ENCODE results near the gene WWP2.
"Not testable (repeated sequence)": the region's sequence is repeated elsewhere in the genome, so short reads cannot be mapped to it uniquely, and the experiment has no call there.

The WWP2 gene

DNA sequence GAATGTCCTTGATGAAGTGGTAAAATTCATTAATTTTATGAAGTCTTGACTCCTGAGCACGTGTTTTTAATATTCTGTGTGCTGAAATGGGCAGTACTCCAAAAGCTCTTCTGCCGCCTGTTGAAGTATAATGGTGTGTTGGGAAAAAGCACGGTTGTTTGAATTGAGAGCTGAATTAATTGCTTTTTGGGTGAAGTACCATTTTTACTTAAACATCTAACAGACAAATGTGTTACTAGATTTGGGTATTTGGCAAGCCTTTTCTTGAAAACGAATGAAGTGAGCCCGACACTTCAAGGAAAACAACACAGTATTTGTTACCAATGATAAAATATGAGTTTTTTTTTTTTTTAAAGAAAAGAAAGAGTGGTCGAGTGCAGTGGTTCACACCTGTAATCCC, 22.5 kb downstream of the WWP2 start:
- intact Hi-C loops (cut with DNase I), result no loop called here
- DNase-seq, result no peak

DNA sequence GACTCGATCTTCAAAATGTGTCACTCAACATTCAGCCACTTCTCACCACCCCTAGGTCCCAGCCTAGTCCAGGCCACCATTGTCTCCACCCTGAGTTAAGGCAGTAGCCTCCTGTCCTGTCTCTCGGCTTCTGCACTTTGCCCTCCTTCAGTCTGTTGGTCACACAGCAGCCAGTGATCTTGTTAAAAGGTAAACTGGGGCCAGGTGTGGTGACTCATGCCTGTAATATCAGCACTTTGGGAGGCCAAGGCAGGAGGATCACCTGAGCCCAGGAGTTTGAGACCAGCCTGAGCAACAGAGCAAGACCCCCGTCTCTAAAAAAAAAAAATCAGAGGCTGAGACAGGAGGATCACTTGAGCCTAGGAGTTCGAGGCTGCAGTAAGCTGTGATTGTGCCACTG, 25.8 kb downstream of the WWP2 start:
- intact Hi-C loops (cut with DNase I), result no loop called here
- DNase-seq, result no peak

DNA sequence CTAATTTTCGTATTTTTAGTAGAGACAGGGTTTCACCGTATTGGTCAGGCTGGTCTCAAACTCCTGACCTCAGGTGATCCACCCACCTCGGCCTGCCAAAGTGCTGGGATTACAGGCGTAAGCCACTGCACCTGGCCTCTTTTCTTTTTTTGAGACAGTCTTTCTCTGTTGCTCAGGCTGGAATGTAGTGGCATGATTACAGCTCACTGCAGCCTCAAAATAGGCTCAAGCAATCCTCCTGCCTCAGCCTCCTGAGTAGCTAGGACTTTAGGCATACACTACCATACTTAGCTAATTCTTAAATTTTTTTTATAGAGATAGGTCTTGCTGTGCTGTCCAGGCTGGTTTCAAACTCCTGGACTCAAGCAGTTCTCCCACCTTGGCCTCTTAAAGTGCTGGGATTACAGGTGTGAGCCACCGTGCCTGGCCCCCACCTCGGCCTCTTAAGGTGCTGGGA, 29.3 kb downstream of the WWP2 start:
- intact Hi-C loops (cut with DNase I), result not testable (repeated sequence)

DNA sequence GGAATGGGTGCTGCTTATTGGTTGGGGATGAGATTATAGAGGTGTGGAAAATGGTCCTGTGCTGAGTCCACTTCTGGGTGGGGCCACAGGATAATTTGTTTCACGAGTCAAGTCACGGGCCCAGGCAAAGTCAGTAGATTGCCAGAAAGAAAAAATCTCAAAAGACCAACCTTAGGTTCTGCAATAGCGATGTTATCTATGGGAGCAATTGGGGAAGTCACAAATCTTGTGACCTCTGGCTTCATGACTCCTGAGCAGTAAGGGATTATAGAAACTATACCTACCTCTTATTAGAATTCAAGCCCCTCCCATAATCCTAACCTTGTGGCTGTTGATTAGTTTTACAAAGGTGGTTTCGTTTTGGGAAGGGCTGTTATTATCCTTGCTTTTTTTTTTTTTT, 31.4 kb downstream of the WWP2 start:
- intact Hi-C loops (cut with DNase I), result no loop called here
- no peak for DNase-seq

More for the DNA sequence above, 29.3 kb downstream of the WWP2 start:
- not testable (repeated sequence) for DNase-seq

DNA sequence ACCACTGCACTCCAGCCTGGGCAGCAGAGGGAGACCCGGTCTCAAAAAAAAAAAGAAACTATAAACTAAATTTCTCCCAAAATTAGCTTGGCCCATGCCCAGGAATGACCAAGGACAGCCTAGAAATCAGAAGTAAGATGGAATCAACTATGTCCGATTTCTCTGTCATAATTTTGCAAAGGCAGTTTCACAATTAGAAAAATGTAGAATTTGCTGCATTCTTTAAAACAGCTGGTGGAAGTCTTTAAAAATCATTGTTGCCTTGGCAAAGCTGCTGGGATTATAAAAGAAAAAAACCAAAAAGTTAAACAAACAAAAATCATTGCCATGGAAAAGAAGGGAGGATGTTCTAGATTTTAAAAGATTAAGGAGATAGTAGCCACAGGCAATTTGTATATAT, 32.4 kb downstream of the WWP2 start:
- intact Hi-C loops (cut with DNase I), result no loop called here

DNA sequence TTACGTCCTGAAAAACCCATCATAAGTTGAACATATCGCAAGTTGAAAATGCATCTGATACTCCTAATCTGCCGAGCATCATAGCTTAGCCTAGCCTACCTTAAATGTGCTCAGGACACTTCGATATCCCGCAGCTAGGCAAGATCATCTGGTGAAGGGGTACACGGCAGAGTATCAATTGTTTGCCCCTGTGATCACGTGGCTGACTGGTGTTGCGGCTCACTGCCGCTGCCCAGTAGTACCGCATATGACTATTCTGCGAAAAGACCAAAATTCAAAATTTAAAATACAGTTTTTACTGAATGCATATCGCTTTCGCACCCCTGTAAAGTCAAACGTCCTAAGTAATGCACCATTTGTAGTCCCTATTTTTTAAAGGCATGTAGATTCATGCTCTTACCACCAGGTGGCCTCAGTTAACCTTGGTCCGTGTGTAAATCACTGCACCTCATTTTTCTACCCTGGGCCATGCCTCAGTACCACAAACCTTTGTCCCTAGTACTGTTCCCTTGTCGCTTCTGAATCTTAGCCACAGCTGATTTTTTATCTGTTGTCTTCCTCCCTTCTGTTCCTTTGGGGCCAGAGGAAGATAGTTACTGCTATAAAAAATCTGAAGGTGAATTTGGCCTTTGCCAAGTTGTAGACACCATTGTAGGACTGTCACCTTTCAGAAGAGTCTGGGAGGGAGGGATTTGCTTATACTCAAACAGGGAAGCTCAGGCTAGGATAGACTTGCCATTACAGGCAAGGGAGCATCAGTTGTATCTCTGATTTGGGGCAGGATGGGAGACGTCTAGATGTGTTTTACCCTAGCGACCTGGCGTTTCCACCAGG, 34.4 kb downstream of the WWP2 start:
- intact Hi-C loops (cut with DNase I), result loop anchor here (1.0 to 5.0 kb wide), 2 partner anchors 61 to 141 kb away; no protein-coding TSS in a partner anchor
- DNase-seq, result peak in 1 of 10 donors; percentile 48

More for the DNA sequence above, 32.4 kb downstream of the WWP2 start:
- DNase-seq, result no peak

DNA sequence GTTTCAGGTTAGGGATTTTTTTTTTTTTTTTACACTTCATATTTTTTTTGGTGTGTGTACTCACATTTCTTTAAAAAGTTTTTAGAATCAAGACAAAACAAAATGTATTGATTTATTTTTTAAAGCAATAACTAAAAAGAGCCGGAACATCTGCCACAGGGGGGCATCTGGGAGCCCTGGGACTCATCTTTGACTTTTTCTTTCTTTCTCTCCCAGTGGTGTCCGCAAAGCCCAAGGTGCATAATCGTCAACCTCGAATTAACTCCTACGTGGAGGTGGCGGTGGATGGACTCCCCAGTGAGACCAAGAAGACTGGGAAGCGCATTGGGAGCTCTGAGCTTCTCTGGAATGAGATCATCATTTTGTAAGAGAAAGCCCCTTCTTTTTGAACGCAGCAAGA, 36.3 kb downstream of the WWP2 start:
- peak in 6 of 10 donors; percentile 23 to 87 (median 52) for DNase-seq
- intact Hi-C loops (cut with DNase I), result loop anchor here (5.0 kb wide), 1 partner anchor 59 kb away; no protein-coding TSS in a partner anchor

DNA sequence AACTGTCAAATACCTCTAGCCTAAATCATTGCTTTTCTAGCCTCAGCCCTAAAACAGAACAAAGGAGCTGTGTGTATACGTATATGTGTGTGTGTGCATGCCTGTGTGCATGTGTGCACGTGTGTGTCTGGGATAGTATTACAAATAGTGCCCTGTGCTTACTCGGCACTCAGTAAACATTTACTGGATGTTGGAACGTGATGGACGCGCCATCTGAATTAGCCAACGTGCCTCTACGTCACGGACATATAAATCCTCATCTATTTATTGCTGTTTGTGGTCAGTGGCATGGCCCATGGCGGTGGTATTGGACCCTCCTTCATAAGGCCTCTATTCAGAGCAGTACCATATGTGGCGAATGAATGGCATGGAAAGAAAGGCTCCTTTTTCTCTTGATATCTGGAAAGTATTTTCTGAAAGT, 37.5 kb downstream of the WWP2 start:
- DNase-seq, result no peak
- intact Hi-C loops (cut with DNase I), result loop anchor here (5.0 kb wide), 1 partner anchor 58 kb away; no protein-coding TSS in a partner anchor

DNA sequence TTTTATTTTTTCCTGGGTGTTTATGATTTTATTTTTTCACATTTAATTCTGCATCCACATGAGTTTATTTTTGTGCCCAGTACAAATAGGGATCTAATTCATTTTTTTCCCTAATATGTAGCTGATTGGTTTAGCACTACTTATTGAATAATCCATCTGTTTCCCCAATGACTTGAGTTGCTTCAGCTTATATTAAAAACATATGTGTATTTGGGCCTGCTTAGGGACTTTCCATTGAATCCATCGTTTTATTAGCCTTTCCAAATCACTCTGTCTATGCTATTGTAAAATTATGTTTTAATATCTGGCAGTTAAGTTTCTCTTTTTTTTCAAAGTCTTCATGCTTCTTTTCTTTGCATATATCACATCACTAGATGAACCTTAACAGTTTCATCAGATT, 42.2 kb downstream of the WWP2 start:
- intact Hi-C loops (cut with DNase I), result no loop called here
- no peak for DNase-seq

DNA sequence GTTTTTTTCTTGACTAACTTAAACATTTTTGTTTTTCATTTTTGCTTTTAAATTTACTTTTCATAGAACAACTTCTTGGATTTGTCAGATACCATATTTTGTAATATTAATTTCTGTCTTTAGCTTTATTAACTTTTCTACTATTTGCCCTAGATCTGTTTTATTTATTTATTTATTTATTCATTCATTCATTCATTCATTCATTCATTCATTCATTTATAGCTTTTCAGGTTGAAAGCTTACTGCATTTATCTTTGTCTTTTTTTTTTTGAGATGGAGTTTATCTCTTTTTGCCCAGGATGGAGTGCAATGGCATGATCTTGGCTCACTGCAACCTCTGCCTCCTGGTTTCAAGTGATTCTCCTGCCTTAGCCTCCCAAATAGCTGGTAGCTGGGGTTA, 44.6 kb downstream of the WWP2 start:
- DNase-seq; intact Hi-C loops (cut with DNase I): not testable (repeated sequence)

DNA sequence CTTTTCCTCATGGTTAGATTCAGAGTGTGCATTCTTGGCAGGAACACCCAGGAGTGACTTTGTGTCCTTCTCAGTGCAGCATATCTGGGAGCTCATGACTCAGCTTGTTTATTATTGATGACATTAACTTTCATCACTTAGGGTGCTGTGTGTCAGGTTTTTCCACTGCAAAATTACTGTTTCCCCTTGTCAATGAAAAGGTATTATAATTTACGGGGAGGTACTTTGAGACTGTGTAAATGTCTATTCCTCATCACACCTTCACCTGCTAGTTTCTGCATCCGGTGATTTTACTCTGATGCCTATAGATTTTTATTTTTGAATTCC, 50.5 kb downstream of the WWP2 start:
- intact Hi-C loops (cut with DNase I), result no loop called here
- DNase-seq, result no peak

DNA sequence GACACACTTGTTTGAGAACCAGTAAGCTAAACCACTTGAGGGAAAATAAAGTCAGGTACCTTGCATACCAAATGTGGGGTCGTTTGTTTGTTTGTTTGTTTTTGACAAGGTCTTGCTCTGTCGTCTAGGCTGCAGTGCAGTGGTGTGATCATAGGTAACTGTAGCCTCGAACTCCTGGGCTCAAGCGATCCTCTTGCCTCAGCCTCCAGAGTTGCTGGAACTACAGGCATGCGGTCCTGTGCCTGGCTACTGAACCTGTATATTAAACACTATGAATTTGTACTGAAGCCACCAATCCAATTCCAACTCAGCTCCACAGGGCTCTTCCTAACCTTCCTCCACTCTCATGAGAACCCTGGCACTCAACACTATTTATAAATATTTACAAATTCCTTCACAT, 51.9 kb downstream of the WWP2 start:
- intact Hi-C loops (cut with DNase I), result no loop called here

DNA sequence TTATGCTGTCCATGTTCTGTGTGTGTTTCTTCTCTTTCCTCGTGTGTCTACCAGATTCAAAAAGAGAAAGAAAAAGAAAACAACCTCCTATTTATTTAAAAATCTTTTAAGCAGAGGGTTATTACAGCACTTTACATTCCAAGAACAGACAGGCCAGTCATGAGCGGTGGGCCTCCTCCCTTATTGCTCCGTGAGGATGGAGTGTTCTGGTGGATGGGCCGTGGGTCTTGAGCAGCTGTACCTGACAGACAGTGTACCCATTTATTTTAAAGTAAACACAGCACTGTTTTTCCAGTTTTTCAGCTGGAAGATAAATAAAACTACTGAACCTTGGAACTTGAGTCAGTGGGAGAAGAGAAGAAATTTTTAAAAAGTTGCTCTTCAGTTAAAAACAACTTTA, 52.4 kb downstream of the WWP2 start:
- intact Hi-C loops (cut with DNase I), result no loop called here
- DNase-seq, result no peak

More for the DNA sequence above, 51.9 kb downstream of the WWP2 start:
- DNase-seq, result no peak

DNA sequence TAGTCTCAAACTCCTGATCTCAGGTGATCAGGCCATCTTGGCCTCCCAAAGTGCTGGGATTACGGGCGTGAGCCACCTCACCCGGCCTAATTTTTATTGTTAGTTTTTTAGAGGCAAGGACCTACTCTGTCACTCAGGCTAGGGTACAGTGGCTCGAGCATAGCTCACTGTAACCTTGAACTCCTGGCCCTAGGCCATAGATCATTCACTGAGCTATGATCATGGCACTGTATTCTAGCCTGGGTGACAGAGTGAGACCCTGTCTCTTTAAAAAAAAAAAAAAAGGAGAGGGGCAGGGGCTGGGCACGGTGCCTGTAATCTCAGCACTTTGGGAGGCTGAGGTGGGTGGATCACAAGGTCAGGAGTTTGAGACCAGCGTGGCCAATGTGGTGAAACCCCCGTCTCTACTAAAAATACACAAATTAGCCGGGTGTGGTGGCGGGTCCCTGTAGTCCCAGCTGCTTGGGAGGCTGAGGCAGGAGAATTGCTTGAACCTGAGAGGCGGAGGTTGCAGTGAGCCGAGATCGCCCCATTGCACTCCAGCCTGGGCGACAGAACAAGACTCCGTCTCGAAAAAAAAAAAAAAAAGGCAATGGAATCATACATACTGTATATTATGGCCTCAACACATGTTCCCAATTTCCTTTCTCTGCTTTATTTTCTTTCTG, 53.2 kb downstream of the WWP2 start:
- intact Hi-C loops (cut with DNase I); DNase-seq: not testable (repeated sequence)

DNA sequence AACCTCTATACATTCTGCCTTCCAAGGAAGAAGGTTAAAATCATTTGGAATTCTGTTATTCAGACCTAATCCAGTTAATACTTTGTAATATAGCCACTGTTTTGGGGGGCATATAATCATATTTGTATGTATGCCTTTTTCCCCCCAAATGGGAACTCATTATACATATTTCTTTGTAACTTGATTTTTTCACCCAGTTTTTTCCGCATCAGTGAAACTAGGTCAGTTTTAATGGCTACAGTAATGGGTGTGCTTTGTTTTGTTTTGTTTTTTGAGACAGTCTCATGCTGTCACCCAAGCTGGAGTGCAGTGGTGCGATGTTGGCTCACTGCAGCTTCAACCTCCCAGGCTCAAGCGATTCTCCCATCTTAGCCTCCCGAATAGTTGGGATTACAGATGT, 54.9 kb downstream of the WWP2 start:
- intact Hi-C loops (cut with DNase I), result no loop called here
- no peak for DNase-seq

DNA sequence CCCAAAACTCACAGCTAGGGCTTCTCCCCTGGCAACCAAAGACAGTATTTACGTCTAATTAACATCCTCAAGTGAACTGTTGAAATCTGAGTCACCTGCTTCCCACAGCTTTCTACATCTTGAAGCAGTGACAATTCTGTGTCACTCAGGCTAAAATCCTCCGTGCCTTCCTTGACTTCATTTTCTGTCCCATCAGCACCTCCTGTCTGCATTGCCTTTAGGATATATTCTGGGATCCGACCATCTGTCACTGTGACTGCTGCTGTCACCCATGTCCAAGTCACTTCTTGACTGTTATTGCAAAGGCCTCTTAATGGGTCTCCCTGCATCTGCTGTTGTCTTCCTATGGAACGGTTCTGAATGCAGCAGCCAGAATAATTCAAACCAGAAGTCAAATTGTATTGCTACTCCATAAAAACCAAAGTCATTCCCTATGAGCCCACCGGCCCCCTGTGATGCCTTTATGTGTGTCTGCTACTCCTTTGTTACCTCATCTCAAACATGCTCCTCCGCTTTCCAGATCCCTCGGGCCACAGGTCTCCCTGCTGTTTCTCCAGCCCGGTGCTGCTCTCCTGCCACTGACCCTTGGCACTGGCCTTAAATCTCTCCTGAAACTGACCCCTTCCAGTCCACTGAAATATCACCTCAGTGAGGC, 56.9 kb downstream of the WWP2 start:
- intact Hi-C loops (cut with DNase I), result no loop called here
- no peak for DNase-seq

DNA sequence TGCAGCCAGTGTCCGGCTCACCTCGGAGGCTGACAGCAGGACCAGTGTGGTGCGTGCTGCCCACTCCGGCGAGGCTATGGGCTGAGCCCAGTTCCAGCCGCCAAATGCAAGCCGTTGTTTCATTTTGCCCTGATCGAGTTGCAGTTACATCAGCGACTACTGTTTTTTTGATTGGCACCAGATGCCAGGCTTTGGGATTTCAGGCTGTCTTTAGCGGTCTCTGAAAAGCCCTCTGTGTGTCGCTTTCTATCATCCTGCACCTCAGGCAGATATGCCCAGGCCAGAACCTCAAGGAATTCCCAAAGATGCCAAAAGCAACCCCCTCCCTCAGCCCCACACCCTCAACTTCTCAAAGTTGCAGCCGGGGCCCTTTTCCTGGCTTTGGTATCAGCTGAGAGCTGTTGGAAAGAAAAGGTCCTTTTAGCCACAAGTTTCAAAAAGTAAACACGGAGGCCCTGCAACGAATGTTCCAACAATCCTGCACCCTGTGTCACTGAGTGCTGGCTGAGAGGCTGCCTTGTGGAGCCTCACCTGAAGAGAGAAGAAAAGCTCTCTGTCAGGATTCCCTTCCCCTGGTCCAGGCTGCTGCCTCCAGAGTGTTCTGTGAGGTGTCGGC, 58.9 kb downstream of the WWP2 start:
- intact Hi-C loops (cut with DNase I), result no loop called here
- peak in 8 of 10 donors; percentile 27 to 89 (median 40) for DNase-seq

DNA sequence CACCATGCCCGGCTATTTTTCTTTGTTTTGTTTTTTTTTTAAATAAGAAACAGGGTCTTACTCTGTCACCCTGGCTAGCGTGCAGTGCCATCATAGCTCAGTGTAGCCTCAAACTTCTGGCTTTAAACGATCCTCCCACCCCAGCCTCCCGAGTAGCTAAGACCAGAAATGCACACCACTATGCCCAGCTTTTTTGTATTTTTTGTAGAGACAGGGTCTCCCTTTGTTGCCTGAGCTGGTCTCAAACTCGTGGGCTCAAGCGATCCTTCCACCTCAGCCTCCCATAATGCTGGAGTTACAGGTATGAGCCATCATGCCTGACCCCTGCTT, 59.7 kb downstream of the WWP2 start:
- DNase-seq, result no peak
- intact Hi-C loops (cut with DNase I), result no loop called here

DNA sequence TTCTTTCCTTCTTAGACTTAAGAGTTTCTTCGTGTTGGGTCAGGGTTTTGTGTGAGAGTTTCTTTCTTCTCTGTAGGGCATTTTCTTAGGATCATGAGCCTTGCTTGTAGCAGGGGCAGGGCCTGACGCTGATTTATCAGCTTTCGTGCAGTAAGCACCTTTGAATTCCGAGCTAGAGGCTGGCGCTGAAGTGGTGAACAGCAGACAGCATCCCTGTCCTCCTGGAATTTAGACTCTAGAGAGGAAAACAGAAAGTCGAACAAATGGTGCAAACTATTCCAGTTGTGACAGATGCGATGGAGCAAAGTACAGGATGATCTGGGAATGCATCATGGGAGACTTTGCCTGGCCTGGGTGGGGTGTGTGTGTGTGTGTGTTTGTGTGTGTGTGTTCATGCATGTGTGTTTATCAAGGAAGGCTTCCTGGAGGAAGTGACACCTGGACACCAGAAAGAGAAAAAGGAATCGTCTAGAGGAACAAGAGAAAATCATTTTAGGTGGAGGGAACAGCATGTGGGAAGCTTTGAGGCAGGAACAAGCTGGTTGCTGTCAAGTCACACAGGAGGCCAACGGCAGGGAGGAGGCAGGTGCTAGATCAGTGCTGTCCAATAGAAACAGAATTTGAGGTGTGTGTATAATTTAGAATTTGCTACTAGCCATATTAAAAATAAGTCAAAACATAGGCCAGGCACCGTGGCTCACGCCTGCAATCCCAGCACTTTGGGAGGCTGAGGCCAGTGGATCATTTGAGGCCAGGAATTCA, 60.2 kb downstream of the WWP2 start:
- intact Hi-C loops (cut with DNase I), result no loop called here
- peak in 1 of 10 donors; percentile 20 for DNase-seq

Data from posterior cingulate gyrus (tissue), 11 donors.